PFSK-1 (cell line): ENCODE data around the gene PDZD2.

Experiments
- FOXP2 ChIP-seq: optimal IDR thresholded peaks from 2 replicates; pipeline ENCODE3; 2011; ENCODE audit warnings: borderline replicate concordance, control low read depth, inconsistent platforms; ENCODE audit not compliant: insufficient read depth; ENCODE audit errors: extremely low read length, extremely low read depth
- TF ChIP-seq, protein P1 (sequence below), 2 experiments: IDR thresholded peaks; 2 replicates each; pipeline versions ENCODE4 v1.6.1 to v1.8.0; 2011 to 2012; ENCODE audit warnings: low read depth in 2 of 2, low read length in 2 of 2, control low read depth in 1 of 2, inconsistent platforms in 1 of 2, mild to moderate bottlenecking in 1 of 2, moderate library complexity in 1 of 2; ENCODE audit not compliant: insufficient read depth in 1 of 2

- TF ChIP-seq, protein P1, sequence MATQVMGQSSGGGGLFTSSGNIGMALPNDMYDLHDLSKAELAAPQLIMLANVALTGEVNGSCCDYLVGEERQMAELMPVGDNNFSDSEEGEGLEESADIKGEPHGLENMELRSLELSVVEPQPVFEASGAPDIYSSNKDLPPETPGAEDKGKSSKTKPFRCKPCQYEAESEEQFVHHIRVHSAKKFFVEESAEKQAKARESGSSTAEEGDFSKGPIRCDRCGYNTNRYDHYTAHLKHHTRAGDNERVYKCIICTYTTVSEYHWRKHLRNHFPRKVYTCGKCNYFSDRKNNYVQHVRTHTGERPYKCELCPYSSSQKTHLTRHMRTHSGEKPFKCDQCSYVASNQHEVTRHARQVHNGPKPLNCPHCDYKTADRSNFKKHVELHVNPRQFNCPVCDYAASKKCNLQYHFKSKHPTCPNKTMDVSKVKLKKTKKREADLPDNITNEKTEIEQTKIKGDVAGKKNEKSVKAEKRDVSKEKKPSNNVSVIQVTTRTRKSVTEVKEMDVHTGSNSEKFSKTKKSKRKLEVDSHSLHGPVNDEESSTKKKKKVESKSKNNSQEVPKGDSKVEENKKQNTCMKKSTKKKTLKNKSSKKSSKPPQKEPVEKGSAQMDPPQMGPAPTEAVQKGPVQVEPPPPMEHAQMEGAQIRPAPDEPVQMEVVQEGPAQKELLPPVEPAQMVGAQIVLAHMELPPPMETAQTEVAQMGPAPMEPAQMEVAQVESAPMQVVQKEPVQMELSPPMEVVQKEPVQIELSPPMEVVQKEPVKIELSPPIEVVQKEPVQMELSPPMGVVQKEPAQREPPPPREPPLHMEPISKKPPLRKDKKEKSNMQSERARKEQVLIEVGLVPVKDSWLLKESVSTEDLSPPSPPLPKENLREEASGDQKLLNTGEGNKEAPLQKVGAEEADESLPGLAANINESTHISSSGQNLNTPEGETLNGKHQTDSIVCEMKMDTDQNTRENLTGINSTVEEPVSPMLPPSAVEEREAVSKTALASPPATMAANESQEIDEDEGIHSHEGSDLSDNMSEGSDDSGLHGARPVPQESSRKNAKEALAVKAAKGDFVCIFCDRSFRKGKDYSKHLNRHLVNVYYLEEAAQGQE (IDR thresholded peaks at IDR 0.05; ENCODE audit: insufficient read depth in 1 of 2, low read depth in 2 of 2, low read length in 2 of 2) = no peak
- no peak for TF ChIP-seq FOXP2
These were observed 131.3 kb downstream of the PDZD2 start for GRCh38 chr5:31770132-31770720.
